SH-SY5Y (cell line): Measurements from ENCODE around the gene ABCA3.

Experiments used
- GATA2 ChIP-seq: IDR thresholded peaks from 2 replicates; pipeline ENCODE4 v1.6.1; 2011; ENCODE audit warnings: mild to moderate bottlenecking, low read depth, low read length
- GATA3 ChIP-seq: IDR thresholded peaks from 2 replicates; pipeline ENCODE4 v1.6.1; 2011; ENCODE audit warnings: low read depth, mild to moderate bottlenecking, low read length, moderate library complexity

Gene ABCA3

GRCh38 chr16:2364638-2365210 lies 24.2 kb upstream of the ABCA3 start:
- TF ChIP-seq GATA3, result peak; percentile 72
- TF ChIP-seq GATA2, result peak; percentile 76; the same call in 1 of the 2 replicates

- TF ChIP-seq GATA3, result no peak
- no peak for TF ChIP-seq GATA2
Measured at GRCh38 chr16:2362218-2362617, 21.7 kb upstream of the ABCA3 start.

GRCh38 chr16:2361129-2361528 lies 20.6 kb upstream of the ABCA3 start:
- TF ChIP-seq GATA2, result no peak
- TF ChIP-seq GATA3, result no peak

- TF ChIP-seq GATA3, result no peak
- no peak for TF ChIP-seq GATA2
Measured at GRCh38 chr16:2359919-2360318, 19.4 kb upstream of the ABCA3 start.

- TF ChIP-seq GATA2, result no peak
- TF ChIP-seq GATA3, result no peak
Measured at GRCh38 chr16:2358811-2359210, 18.3 kb upstream of the ABCA3 start.

- TF ChIP-seq GATA2 (no peak), GATA3 (no peak)
Measured at GRCh38 chr16:2357331-2357730, 16.8 kb upstream of the ABCA3 start.

- TF ChIP-seq GATA3 (no peak), GATA2 (no peak)
Measured at GRCh38 chr16:2350500-2350899, 10.0 kb upstream of the ABCA3 start.

- TF ChIP-seq GATA3 (no peak), GATA2 (peak; percentile 42; the same call in 1 of the 2 replicates)
Measured at GRCh38 chr16:2343211-2343610, 2.7 kb upstream of the ABCA3 start.

GRCh38 chr16:2341456-2342447 lies 1.2 kb upstream of the ABCA3 start:
- TF ChIP-seq GATA2 (no peak), GATA3 (no peak)

GRCh38 chr16:2339521-2340484 lies 725 bp downstream of the ABCA3 start:
- TF ChIP-seq GATA3 (no peak), GATA2 (no peak)

GRCh38 chr16:2337431-2338296 lies 2.9 kb downstream of the ABCA3 start:
- TF ChIP-seq GATA3 (no peak), GATA2 (no peak)

GRCh38 chr16:2335286-2335895 lies 5.1 kb downstream of the ABCA3 start:
- TF ChIP-seq GATA2 (no peak), GATA3 (no peak)

GRCh38 chr16:2333772-2334379 lies 6.7 kb downstream of the ABCA3 start:
- TF ChIP-seq GATA2 (no peak), GATA3 (no peak)
